HepG2 (cell line): ENCODE data around the gene UNC5A. TPM values are rescaled to one million over a fixed set of nuclear protein-coding genes. Genes with fewer than 3 reads are reported as not detected.

Source experiments
- ATF7-NPFF ChIP-seq: sonication (generic); formaldehyde crosslinking; IDR thresholded peaks from 2 replicates; pipeline ENCODE4 v1.8.1; 2023; ENCODE audit warnings: mild to moderate bottlenecking, low read depth, missing genetic modification reagents, moderate library complexity
- GATAD2A ChIP-seq: IDR thresholded peaks from 2 replicates; pipeline ENCODE4 v1.6.1; 2016
- HNF1B ChIP-seq: sonication (generic); formaldehyde crosslinking; IDR thresholded peaks from 2 replicates; pipeline ENCODE4 v1.5.1; 2020; ENCODE audit warnings: mild to moderate bottlenecking, moderate library complexity, missing genetic modification reagents
- KDM2A ChIP-seq: sonication (generic); formaldehyde crosslinking; IDR thresholded peaks from 2 replicates; pipeline ENCODE4 v1.4.0; 2020; ENCODE audit warnings: low read depth, missing genetic modification reagents, borderline replicate concordance
- KLF16 ChIP-seq, 2 experiments: sonication (generic) in 1 of 2; formaldehyde crosslinking in 1 of 2; IDR thresholded peaks; 2 replicates each; pipeline versions ENCODE4 v1.6.1 to v1.8.0; 2016 to 2023; ENCODE audit warnings: missing genetic modification reagents in 2 of 2, missing compliant biosample characterization in 1 of 2
- MED1 ChIP-seq: sonication (generic); formaldehyde crosslinking; IDR thresholded peaks from 2 replicates; pipeline ENCODE4 v1.4.0; 2020; ENCODE audit warnings: missing genetic modification reagents
- MXI1 ChIP-seq: IDR thresholded peaks from 3 replicates; pipeline ENCODE4 v1.6.1; 2012; ENCODE audit warnings: low read depth, low read length, inconsistent platforms, borderline replicate concordance
- PITX1 ChIP-seq: sonication (generic); formaldehyde crosslinking; IDR thresholded peaks from 2 replicates; pipeline ENCODE4 v1.5.1; 2020; ENCODE audit warnings: mild to moderate bottlenecking, missing genetic modification reagents
- RARG ChIP-seq: sonication (generic); formaldehyde crosslinking; IDR thresholded peaks from 2 replicates; pipeline ENCODE4 v1.4.0; 2020; ENCODE audit warnings: low read depth, mild to moderate bottlenecking, missing genetic modification reagents
- RBM22 ChIP-seq: fragments of 200-400 bp; formaldehyde crosslinking; optimal IDR thresholded peaks from 2 replicates; pipeline ENCODE3; 2017; ENCODE audit warnings: mild to moderate bottlenecking, low read length, moderate library complexity
- RCOR2 ChIP-seq: IDR thresholded peaks from 2 replicates; pipeline ENCODE4 v1.6.1; 2016; ENCODE audit warnings: missing biosample characterization, missing genetic modification reagents
- REL ChIP-seq: sonication (generic); formaldehyde crosslinking; conservative IDR thresholded peaks from 2 replicates; pipeline ENCODE4 v1.8.0; 2022; ENCODE audit warnings: mild to moderate bottlenecking, missing genetic modification reagents, moderate library complexity
- SMYD3 ChIP-seq: sonication (generic); formaldehyde crosslinking; IDR thresholded peaks from 2 replicates; pipeline ENCODE4 v1.8.1; 2023; ENCODE audit warnings: mild to moderate bottlenecking, missing genetic modification reagents
- TBL1XR1 ChIP-seq: fragments of 150-350 bp; IDR thresholded peaks from 2 replicates; pipeline ENCODE4 v1.6.1; 2014; ENCODE audit warnings: borderline replicate concordance, low read length; ENCODE audit not compliant: partially characterized antibody
- TMF1 ChIP-seq: sonication (generic); formaldehyde crosslinking; IDR thresholded peaks from 2 replicates; pipeline ENCODE4 v1.8.1; 2022; ENCODE audit warnings: low read depth, missing genetic modification reagents
- ZFP36L2 ChIP-seq: sonication (generic); formaldehyde crosslinking; IDR thresholded peaks from 2 replicates; pipeline ENCODE4 v1.4.0; 2020; ENCODE audit warnings: missing genetic modification reagents
- ZNF224 ChIP-seq: sonication (generic); formaldehyde crosslinking; IDR thresholded peaks from 2 replicates; pipeline ENCODE4 v1.5.0; 2020; ENCODE audit warnings: mild to moderate bottlenecking, missing genetic modification reagents
- ZNF333 ChIP-seq: sonication (generic); formaldehyde crosslinking; IDR thresholded peaks from 2 replicates; pipeline ENCODE4 v1.4.0; 2020; ENCODE audit warnings: mild to moderate bottlenecking, missing genetic modification reagents, borderline replicate concordance
- ZNF556 ChIP-seq: sonication (generic); formaldehyde crosslinking; IDR thresholded peaks from 2 replicates; pipeline ENCODE4 v1.4.0; 2020; ENCODE audit warnings: mild to moderate bottlenecking, missing genetic modification reagents, borderline replicate concordance
- ZNF614 ChIP-seq: IDR thresholded peaks from 2 replicates; pipeline ENCODE4 v1.6.1; 2018; ENCODE audit warnings: missing biosample characterization, missing genetic modification reagents, inconsistent platforms, borderline replicate concordance
- ZNF883 ChIP-seq: sonication (generic); formaldehyde crosslinking; IDR thresholded peaks from 2 replicates; pipeline ENCODE4 v1.5.1; 2020; ENCODE audit warnings: mild to moderate bottlenecking, missing genetic modification reagents; ENCODE audit errors: not compliant biosample characterization
- polyA plus RNA-seq, 8 experiments: library from polyadenylated mRNA; depleted of rRNA in 3 of 8; stranded (reverse) in 7 of 8; unstranded in 1 of 8; fragments of >200 nt; fragmentation: Illumina TruSeq in 4 of 8; extraction: Trizol in 4 of 8; gene quantifications; 2 replicates each; pipeline versions ENCODE4 v1.2.1 to v1.2.3, GENCODE V29; 2011 to 2016; ENCODE audit warnings: low read depth in 4 of 8, missing spikeins in 1 of 8, mixed read lengths in 1 of 8; ENCODE audit not compliant: insufficient read depth in 1 of 8
- total RNA-seq, 5 experiments: library from RNA; depleted of rRNA; stranded (reverse); fragments of >200 nt; fragmentation: Illumina TruSeq; extraction: Trizol; gene quantifications; 2 replicates each; pipeline ENCODE4 v1.2.3, GENCODE V29; 2016; ENCODE audit warnings: low read depth in 1 of 5
- TF ChIP-seq, protein P1 (sequence below): sonication (generic); formaldehyde crosslinking; IDR thresholded peaks from 2 replicates; pipeline ENCODE4 v1.5.0; 2020; ENCODE audit warnings: mild to moderate bottlenecking, missing genetic modification reagents, borderline replicate concordance

Gene UNC5A
- total and polyA plus RNA-seq, 2 of the 13 experiments (the other 11 are each of a cell fraction or from before 2014, with no cell fraction given), result not detected

GRCh38 chr5:176812269-176813259 lies 2.2 kb downstream of the UNC5A start (continued):
- TF ChIP-seq ZNF333 (CRISPR knock-in tag), result no peak
- no peak for TF ChIP-seq RCOR2 (CRISPR knock-in tag)
- TF ChIP-seq GATAD2A, result no peak
- no peak for TF ChIP-seq ZFP36L2 (CRISPR knock-in tag)
- TF ChIP-seq RBM22, result no peak
- no peak for TF ChIP-seq MED1 (CRISPR knock-in tag)
- TF ChIP-seq ZNF224, result no peak
- no peak for TF ChIP-seq PITX1 (CRISPR knock-in tag)
- TF ChIP-seq ZNF614, result no peak
- TF ChIP-seq, protein P1, sequence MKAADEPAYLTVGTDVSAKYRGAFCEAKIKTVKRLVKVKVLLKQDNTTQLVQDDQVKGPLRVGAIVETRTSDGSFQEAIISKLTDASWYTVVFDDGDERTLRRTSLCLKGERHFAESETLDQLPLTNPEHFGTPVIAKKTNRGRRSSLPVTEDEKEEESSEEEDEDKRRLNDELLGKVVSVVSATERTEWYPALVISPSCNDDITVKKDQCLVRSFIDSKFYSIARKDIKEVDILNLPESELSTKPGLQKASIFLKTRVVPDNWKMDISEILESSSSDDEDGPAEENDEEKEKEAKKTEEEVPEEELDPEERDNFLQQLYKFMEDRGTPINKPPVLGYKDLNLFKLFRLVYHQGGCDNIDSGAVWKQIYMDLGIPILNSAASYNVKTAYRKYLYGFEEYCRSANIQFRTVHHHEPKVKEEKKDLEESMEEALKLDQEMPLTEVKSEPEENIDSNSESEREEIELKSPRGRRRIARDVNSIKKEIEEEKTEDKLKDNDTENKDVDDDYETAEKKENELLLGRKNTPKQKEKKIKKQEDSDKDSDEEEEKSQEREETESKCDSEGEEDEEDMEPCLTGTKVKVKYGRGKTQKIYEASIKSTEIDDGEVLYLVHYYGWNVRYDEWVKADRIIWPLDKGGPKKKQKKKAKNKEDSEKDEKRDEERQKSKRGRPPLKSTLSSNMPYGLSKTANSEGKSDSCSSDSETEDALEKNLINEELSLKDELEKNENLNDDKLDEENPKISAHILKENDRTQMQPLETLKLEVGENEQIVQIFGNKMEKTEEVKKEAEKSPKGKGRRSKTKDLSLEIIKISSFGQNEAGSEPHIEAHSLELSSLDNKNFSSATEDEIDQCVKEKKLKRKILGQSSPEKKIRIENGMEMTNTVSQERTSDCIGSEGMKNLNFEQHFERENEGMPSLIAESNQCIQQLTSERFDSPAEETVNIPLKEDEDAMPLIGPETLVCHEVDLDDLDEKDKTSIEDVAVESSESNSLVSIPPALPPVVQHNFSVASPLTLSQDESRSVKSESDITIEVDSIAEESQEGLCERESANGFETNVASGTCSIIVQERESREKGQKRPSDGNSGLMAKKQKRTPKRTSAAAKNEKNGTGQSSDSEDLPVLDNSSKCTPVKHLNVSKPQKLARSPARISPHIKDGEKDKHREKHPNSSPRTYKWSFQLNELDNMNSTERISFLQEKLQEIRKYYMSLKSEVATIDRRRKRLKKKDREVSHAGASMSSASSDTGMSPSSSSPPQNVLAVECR (CRISPR knock-in tag), result 0 out of 2 replicates have a peak, but pooled peaks have one; percentile 14
- no peak for TF ChIP-seq KLF16 (CRISPR knock-in tag; IDR thresholded peaks at IDR 0.05)
- TF ChIP-seq ZNF556 (CRISPR knock-in tag), result no peak
- no peak for TF ChIP-seq REL (CRISPR knock-in tag)
- no peak for TF ChIP-seq TBL1XR1
- no peak for TF ChIP-seq RARG
- peak; percentile 57; the same call in 1 of the 2 replicates for TF ChIP-seq KDM2A (CRISPR knock-in tag)
- TF ChIP-seq HNF1B (CRISPR knock-in tag), result no peak
- TF ChIP-seq TMF1 (CRISPR knock-in tag), result no peak
- no peak for TF ChIP-seq MXI1
- TF ChIP-seq ATF7-NPFF (CRISPR knock-in tag), result no peak
- TF ChIP-seq SMYD3 (CRISPR knock-in tag), result no peak
- peak; percentile 67 for TF ChIP-seq ZNF883
